Breast epithelium (tissue), 4 donors: ENCODE results near the gene SMIM14. TPM values are rescaled to one million over a fixed set of nuclear protein-coding genes. Genes with fewer than 3 reads are reported as not detected.

Source experiments
- DNase-seq, 2 donors: peaks; one replicate each; pipeline ENCODE4 v3.0.0-alpha.2; 2019; ENCODE audit warnings: low spot score in 2 of 2
- H3K27ac ChIP-seq, 2 donors: fragments of 200-600 bp; sonication (generic) in 1 of 2; one replicate each; pipeline ENCODE4 v1.5.1; 2016 to 2019; ENCODE audit warnings: mild to moderate bottlenecking in 1 of 2
- H3K27me3 ChIP-seq, 2 donors: fragments of 200-600 bp; sonication (generic) in 1 of 2; one replicate each; pipeline versions ENCODE4 v1.5.1 to v1.6.0; 2017 to 2019; ENCODE audit warnings: control low read depth in 1 of 2, mild to moderate bottlenecking in 1 of 2
- H3K36me3 ChIP-seq: fragments of 200-600 bp; one replicate; pipeline ENCODE4 v1.5.1; 2019
- H3K4me1 ChIP-seq, 2 donors: fragments of 200-600 bp; sonication (generic); one replicate each; pipeline ENCODE4 v1.5.1; 2016 to 2019; ENCODE audit warnings: control low read depth in 1 of 2
- H3K4me3 ChIP-seq, 3 donors: fragments of 200-600 bp; sonication (generic); 1 replicate in 2 of 3; 2 replicates in 1 of 3; pipeline ENCODE4 v1.5.1; 2016 to 2019; ENCODE audit warnings: mild to moderate bottlenecking in 3 of 3, moderate library complexity in 2 of 3
- H3K9me3 ChIP-seq, 2 donors: fragments of 200-600 bp; sonication (generic) in 1 of 2; one replicate each; pipeline ENCODE4 v1.5.1; 2016 to 2019; ENCODE audit warnings: control low read depth in 1 of 2
- CTCF ChIP-seq, 3 donors: fragments of 450-650 bp; IDR thresholded peaks; one replicate each; pipeline ENCODE4 v1.5.1; 2016 to 2017; ENCODE audit warnings: antibody characterized with exemption in 3 of 3, mild to moderate bottlenecking in 3 of 3, moderate library complexity in 3 of 3
- POLR2A ChIP-seq: fragments of 450-650 bp; IDR thresholded peaks from one replicate; pipeline ENCODE4 v1.6.1; 2016; ENCODE audit warnings: antibody characterized with exemption, mild to moderate bottlenecking, moderate library complexity
- POLR2AphosphoS5 ChIP-seq, 3 donors: sonication (generic); formaldehyde crosslinking; IDR thresholded peaks; one replicate each; pipeline ENCODE4 v1.6.1; 2017; ENCODE audit warnings: antibody characterized with exemption in 3 of 3
- intact Hi-C: fragments of 100-400 bp; cut with DNase I; formaldehyde crosslinking; loops from one replicate; pipeline ENCODE4 v1.15.1; 2023; ENCODE audit warnings: low total_unique reads
- total RNA-seq, 3 donors: library from RNA; depleted of rRNA; stranded (reverse); fragments of >200 nt; gene quantifications; one replicate each; pipeline ENCODE4 v1.1.0, GENCODE V29; 2016

Gene SMIM14
- total RNA-seq, 3 donors from 2014 or later: 38.7 to 71.0 (median 43.6) TPM

GRCh38 chr4:39568805-39569204, 69.9 kb downstream of the SMIM14 start:
- Histone ChIP-seq H3K27me3 (no peaks in the 10 kb centered on the region), H3K9me3 (no peaks in the 10 kb centered on the region), H3K4me3 (no peak overlapping the region), H3K4me1 (no peaks in the 10 kb centered on the region), H3K36me3 (no peaks in the 10 kb centered on the region), H3K27ac (no peak overlapping the region)
- TF ChIP-seq POLR2AphosphoS5 (IDR thresholded peaks at IDR 0.05): no peak
- TF ChIP-seq POLR2A: no peak
- TF ChIP-seq CTCF (IDR thresholded peaks at IDR 0.05): no peak
- intact Hi-C loops: no loop called here
- no peak for DNase-seq

- Histone ChIP-seq H3K36me3 (no peaks in the 10 kb centered on the region), H3K27me3 (no peaks in the 10 kb centered on the region), H3K4me3 (no peak overlapping the region), H3K9me3 (no peaks in the 10 kb centered on the region), H3K4me1 (no peaks in the 10 kb centered on the region), H3K27ac (no peak overlapping the region)
- DNase-seq: no peak
- no peak for TF ChIP-seq POLR2AphosphoS5 (IDR thresholded peaks at IDR 0.05)
- no peak for TF ChIP-seq POLR2A
- no peak for TF ChIP-seq CTCF (IDR thresholded peaks at IDR 0.05)
- intact Hi-C loops: no loop called here
Measured at GRCh38 chr4:39565878-39566600, 72.6 kb downstream of the SMIM14 start.

- Histone ChIP-seq H3K36me3 (no peaks in the 10 kb centered on the region), H3K4me3 (no peak overlapping the region), H3K27me3 (no peaks in the 10 kb centered on the region), H3K27ac (no peak overlapping the region), H3K9me3 (no peaks in the 10 kb centered on the region), H3K4me1 (no peaks in the 10 kb centered on the region)
- TF ChIP-seq POLR2AphosphoS5 (IDR thresholded peaks at IDR 0.05) (no peak), POLR2A (no peak), CTCF (IDR thresholded peaks at IDR 0.05) (no peak)
- intact Hi-C loops: no loop called here
- DNase-seq: no peak
Measured at GRCh38 chr4:39563346-39563847, 75.3 kb downstream of the SMIM14 start.

- no peak overlapping the region for H3K4me3 ChIP-seq
- H3K27ac ChIP-seq: no peak overlapping the region
- H3K36me3 ChIP-seq: no peaks in the 10 kb centered on the region
- TF ChIP-seq POLR2A (no peak), CTCF (IDR thresholded peaks at IDR 0.05) (no peak), POLR2AphosphoS5 (IDR thresholded peaks at IDR 0.05) (no peak)
- DNase-seq: no peak
- intact Hi-C loops: no loop called here
- H3K4me1 ChIP-seq: no peaks in the 10 kb centered on the region
- no peaks in the 10 kb centered on the region for H3K27me3 ChIP-seq
- no peaks in the 10 kb centered on the region for H3K9me3 ChIP-seq
Measured at GRCh38 chr4:39562792-39563191, 75.9 kb downstream of the SMIM14 start.

- Histone ChIP-seq H3K4me1 (no peaks in the 10 kb centered on the region), H3K27me3 (no peaks in the 10 kb centered on the region), H3K4me3 (no peak overlapping the region), H3K9me3 (no peaks in the 10 kb centered on the region), H3K36me3 (no peaks in the 10 kb centered on the region), H3K27ac (no peak overlapping the region)
- TF ChIP-seq POLR2AphosphoS5 (IDR thresholded peaks at IDR 0.05): no peak
- TF ChIP-seq POLR2A: no peak
- no peak for TF ChIP-seq CTCF (IDR thresholded peaks at IDR 0.05)
- DNase-seq: no peak
- intact Hi-C loops: no loop called here
Measured at GRCh38 chr4:39559626-39560025, 79.0 kb downstream of the SMIM14 start.
